Tibial nerve (tissue), 4 donors: ENCODE data around the gene CAMTA1. TPM values are rescaled to one million over a fixed set of nuclear protein-coding genes. Genes with fewer than 3 reads are reported as not detected.
"Not testable (repeated sequence)": the region's sequence is repeated elsewhere in the genome, so short reads cannot be mapped to it uniquely, and the experiment has no call there.

ENCODE experiments used
- DNase-seq, 2 donors: peaks; one replicate each; pipeline ENCODE4 v3.0.0-alpha.2; 2019; ENCODE audit warnings: low spot score in 2 of 2
- H3K27ac ChIP-seq, 4 donors: fragments of 200-600 bp; sonication (generic) in 3 of 4; one replicate each; pipeline ENCODE4 v1.5.1; 2017 to 2019; ENCODE audit warnings: mild to moderate bottlenecking in 1 of 4
- H3K27me3 ChIP-seq, 2 donors: fragments of 200-600 bp; sonication (generic) in 1 of 2; one replicate each; pipeline versions ENCODE4 v1.5.1 to v1.6.0; 2017 to 2019
- H3K36me3 ChIP-seq, 3 donors: fragments of 200-600 bp; sonication (generic); one replicate each; pipeline ENCODE4 v1.5.1; 2018 to 2019
- H3K4me1 ChIP-seq, 4 donors: fragments of 200-600 bp; sonication (generic) in 3 of 4; one replicate each; pipeline ENCODE4 v1.5.1; 2017 to 2019
- H3K4me3 ChIP-seq, 4 donors: fragments of 200-600 bp; sonication (generic) in 3 of 4; one replicate each; pipeline ENCODE4 v1.5.1; 2017 to 2019; ENCODE audit warnings: mild to moderate bottlenecking in 1 of 4, moderate library complexity in 1 of 4
- H3K9me3 ChIP-seq, 4 donors: fragments of 200-600 bp; sonication (generic) in 3 of 4; one replicate each; pipeline ENCODE4 v1.5.1; 2017 to 2019
- EP300 ChIP-seq, 2 donors: sonication (generic); formaldehyde crosslinking; IDR thresholded peaks; one replicate each; pipeline ENCODE4 v1.6.1; 2017; ENCODE audit warnings: antibody characterized with exemption in 2 of 2, mild to moderate bottlenecking in 1 of 2
- POLR2A ChIP-seq, 2 donors: fragments of 450-650 bp; IDR thresholded peaks; one replicate each; pipeline ENCODE4 v1.6.1; 2017; ENCODE audit warnings: antibody characterized with exemption in 2 of 2, mild to moderate bottlenecking in 2 of 2, moderate library complexity in 2 of 2
- WGBS, 2 donors: methylation state at CpG; one replicate each; pipeline ENCODE4 v1.1.5; 2018; 5-methylcytosine and 5-hydroxymethylcytosine counted together
- total RNA-seq, 4 donors: library from RNA; depleted of rRNA; stranded (reverse); fragments of >200 nt; gene quantifications; one replicate each; pipeline ENCODE4 v1.1.0, GENCODE V29; 2016
- TF ChIP-seq, protein P1 (sequence below), 5 experiments: fragments of 200-600 bp in 3 of 5; fragments of 450-650 bp in 2 of 5; sonication (generic) in 3 of 5; IDR thresholded peaks; one replicate each; pipeline ENCODE4 v1.5.1; 2016 to 2019; ENCODE audit warnings: antibody characterized with exemption in 5 of 5, mild to moderate bottlenecking in 3 of 5, moderate library complexity in 2 of 5

The CAMTA1 gene
- total RNA-seq, 4 donors from 2014 or later = 41.8 to 104 (median 87.2) TPM

DNA sequence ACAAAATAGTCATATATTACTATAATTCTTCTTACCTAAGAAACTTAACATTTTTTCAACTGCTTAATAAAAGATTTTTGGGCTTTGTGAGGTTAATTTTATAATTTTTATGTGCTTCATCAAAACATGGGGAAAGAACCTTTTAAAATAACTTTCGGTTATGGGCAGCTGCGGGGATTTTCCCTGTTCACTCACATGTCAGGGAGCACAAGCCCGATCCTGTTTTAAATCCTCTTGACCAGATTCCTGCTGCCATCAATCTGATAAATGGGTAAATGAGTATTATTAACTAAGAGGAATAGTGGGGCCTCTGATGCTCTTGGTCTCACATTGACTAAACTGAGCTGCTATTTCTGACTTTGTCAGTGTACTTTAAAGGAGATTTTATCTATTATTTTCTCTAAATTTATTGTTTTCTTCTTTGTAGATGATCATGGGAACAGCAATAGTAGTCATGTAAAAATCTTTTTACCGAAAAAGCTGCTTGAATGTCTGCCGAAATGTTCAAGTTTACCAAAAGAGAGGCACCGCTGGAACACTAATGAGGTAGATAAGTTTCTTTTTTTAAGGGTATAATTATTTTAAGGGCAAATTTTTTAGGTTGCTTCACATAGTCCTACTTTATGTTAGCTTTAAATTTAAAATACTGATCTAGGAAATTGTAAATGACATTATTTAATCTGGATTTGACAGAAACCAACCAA, 39.6 kb downstream of the CAMTA1 start:
- Histone ChIP-seq H3K36me3 (peaks cover 0 to 7% (median 0%) of the 10 kb centered on the region in 3 donors), H3K4me3 (no peak overlapping the region), H3K9me3 (no peaks in the 10 kb centered on the region), H3K4me1 (peaks cover 0 to 50% (median 4%) of the 10 kb centered on the region in 4 donors), H3K27me3 (no peaks in the 10 kb centered on the region), H3K27ac (no peak overlapping the region)
- WGBS, 2 donors = 73 to 82% methylated on average over 6 of the region's 6 CpGs
- DNase-seq = no peak
- no peak for TF ChIP-seq POLR2A (IDR thresholded peaks at IDR 0.05)
- no peak for TF ChIP-seq EP300 (IDR thresholded peaks at IDR 0.05)
- TF ChIP-seq, protein P1, sequence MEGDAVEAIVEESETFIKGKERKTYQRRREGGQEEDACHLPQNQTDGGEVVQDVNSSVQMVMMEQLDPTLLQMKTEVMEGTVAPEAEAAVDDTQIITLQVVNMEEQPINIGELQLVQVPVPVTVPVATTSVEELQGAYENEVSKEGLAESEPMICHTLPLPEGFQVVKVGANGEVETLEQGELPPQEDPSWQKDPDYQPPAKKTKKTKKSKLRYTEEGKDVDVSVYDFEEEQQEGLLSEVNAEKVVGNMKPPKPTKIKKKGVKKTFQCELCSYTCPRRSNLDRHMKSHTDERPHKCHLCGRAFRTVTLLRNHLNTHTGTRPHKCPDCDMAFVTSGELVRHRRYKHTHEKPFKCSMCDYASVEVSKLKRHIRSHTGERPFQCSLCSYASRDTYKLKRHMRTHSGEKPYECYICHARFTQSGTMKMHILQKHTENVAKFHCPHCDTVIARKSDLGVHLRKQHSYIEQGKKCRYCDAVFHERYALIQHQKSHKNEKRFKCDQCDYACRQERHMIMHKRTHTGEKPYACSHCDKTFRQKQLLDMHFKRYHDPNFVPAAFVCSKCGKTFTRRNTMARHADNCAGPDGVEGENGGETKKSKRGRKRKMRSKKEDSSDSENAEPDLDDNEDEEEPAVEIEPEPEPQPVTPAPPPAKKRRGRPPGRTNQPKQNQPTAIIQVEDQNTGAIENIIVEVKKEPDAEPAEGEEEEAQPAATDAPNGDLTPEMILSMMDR (IDR thresholded peaks at IDR 0.05) = no peak

GRCh38 chr1:6825828-6826227, 40.6 kb downstream of the CAMTA1 start:
- Histone ChIP-seq H3K4me1 (peaks cover 0 to 39% (median 2%) of the 10 kb centered on the region in 4 donors), H3K4me3 (no peak overlapping the region), H3K36me3 (peaks cover 0 to 7% (median 0%) of the 10 kb centered on the region in 3 donors), H3K27ac (no peak overlapping the region), H3K9me3 (no peaks in the 10 kb centered on the region), H3K27me3 (no peaks in the 10 kb centered on the region)
- 79 to 82% methylated on average over 4 of the region's 4 CpGs for WGBS, 2 donors
- TF ChIP-seq POLR2A (IDR thresholded peaks at IDR 0.05) (no peak), EP300 (IDR thresholded peaks at IDR 0.05) (no peak)
- TF ChIP-seq, protein P1 (IDR thresholded peaks at IDR 0.05) = no peak
- no peak for DNase-seq

GRCh38 chr1:6827079-6827478, 41.8 kb downstream of the CAMTA1 start:
- H3K4me1 ChIP-seq = peaks cover 0 to 37% (median 0%) of the 10 kb centered on the region in 4 donors
- 81 to 87% methylated on average over 3 of the region's 3 CpGs for WGBS, 2 donors
- TF ChIP-seq, protein P1 (IDR thresholded peaks at IDR 0.05) = no peak
- TF ChIP-seq EP300 (IDR thresholded peaks at IDR 0.05) = no peak
- no peak for TF ChIP-seq POLR2A (IDR thresholded peaks at IDR 0.05)
- H3K27ac ChIP-seq = no peak overlapping the region
- DNase-seq = no peak
- no peaks in the 10 kb centered on the region for H3K9me3 ChIP-seq
- no peak overlapping the region for H3K4me3 ChIP-seq
- H3K36me3 ChIP-seq = peaks cover 0 to 7% (median 0%) of the 10 kb centered on the region in 3 donors
- no peaks in the 10 kb centered on the region for H3K27me3 ChIP-seq

DNA sequence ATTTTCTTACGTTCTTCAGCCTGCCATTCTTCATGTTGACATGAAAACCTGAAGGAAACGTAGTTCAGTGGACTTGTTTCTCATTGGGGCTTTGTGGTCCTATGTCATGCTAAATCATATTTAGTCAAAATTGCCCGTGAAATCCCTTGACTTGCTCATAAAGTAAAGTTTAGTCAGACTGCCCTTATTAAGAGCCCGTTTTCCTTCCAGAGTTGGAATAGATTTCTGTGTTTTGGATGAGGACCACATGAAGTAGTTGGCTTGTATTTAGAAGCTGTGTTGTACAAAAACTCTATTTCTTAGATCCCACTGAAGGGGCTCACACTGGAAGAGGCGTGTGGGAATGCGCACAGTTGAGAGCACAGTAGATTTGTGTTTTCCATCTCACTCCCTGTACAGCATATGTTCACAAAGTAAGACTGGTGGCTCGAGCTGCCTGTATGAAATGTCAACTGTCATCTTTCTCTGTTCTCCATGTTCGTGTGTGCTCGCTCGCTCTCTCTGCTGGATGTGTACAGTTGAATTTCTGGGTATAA, 42.4 kb downstream of the CAMTA1 start:
- no peaks in the 10 kb centered on the region for H3K27me3 ChIP-seq
- no peak overlapping the region for H3K27ac ChIP-seq
- H3K4me3 ChIP-seq = no peak overlapping the region
- DNase-seq = no peak
- peaks cover 0 to 7% (median 0%) of the 10 kb centered on the region in 3 donors for H3K36me3 ChIP-seq
- TF ChIP-seq EP300 (IDR thresholded peaks at IDR 0.05) (no peak), POLR2A (IDR thresholded peaks at IDR 0.05) (no peak)
- TF ChIP-seq, protein P1 (IDR thresholded peaks at IDR 0.05) = no peak
- peaks cover 0 to 37% (median under 1%) of the 10 kb centered on the region in 4 donors for H3K4me1 ChIP-seq
- WGBS, 2 donors = 78 to 82% methylated on average over 10 of the region's 10 CpGs
- no peaks in the 10 kb centered on the region for H3K9me3 ChIP-seq

- H3K36me3 ChIP-seq = peaks cover 0 to 7% (median 0%) of the 10 kb centered on the region in 3 donors
- no peak for DNase-seq
- WGBS, 2 donors = 77 to 81% methylated on average over 1 of the region's 1 CpG
- TF ChIP-seq POLR2A (IDR thresholded peaks at IDR 0.05) (no peak), EP300 (IDR thresholded peaks at IDR 0.05) (no peak)
- TF ChIP-seq, protein P1 (IDR thresholded peaks at IDR 0.05) = no peak
- H3K9me3 ChIP-seq = no peaks in the 10 kb centered on the region
- H3K4me1 ChIP-seq = peaks cover 0 to 19% (median 2%) of the 10 kb centered on the region in 4 donors
- no peak overlapping the region for H3K27ac ChIP-seq
- H3K27me3 ChIP-seq = no peaks in the 10 kb centered on the region
- no peak overlapping the region for H3K4me3 ChIP-seq
Measured at GRCh38 chr1:6831366-6831765, 46.1 kb downstream of the CAMTA1 start.

DNA sequence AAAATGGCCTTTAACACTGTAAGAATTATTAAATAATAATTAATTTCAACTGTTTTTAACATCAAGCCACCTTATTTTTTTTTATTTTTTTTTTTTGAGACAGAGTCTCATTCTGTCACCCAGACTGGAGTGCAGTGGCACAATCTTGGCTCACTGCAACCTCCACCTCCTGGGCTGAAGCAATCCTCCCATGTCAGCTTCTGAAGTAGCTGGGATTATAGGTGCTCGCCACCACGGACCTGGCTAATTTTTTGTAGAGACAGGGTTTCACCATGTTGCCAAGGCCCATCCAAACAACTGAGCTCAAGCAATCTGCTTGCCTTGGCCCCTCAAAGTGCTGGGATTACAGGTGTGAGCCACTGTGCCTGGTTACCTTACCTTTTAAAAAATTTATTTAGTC, 46.8 kb downstream of the CAMTA1 start:
- not testable (repeated sequence) for H3K9me3 ChIP-seq, DNase-seq, H3K27me3 ChIP-seq, H3K4me3 ChIP-seq, H3K27ac ChIP-seq
- Histone ChIP-seq H3K4me1 (peaks cover 0 to 17% (median 2%) of the 10 kb centered on the region in 4 donors), H3K36me3 (peaks cover 0 to 11% (median 0%) of the 10 kb centered on the region in 3 donors)
- WGBS, 2 donors = 94 to 100% methylated on average over 2 of the region's 2 CpGs
